HG02981 (cell line): Measurements from ENCODE around the gene PDE6H.

Experiments used
- ATAC-seq: cut with Tn5 transposase; IDR thresholded peaks from one replicate; pipeline ENCODE4 v1.9.1; 2021; ENCODE audit warnings: mild to moderate bottlenecking, moderate library complexity; ENCODE audit not compliant: unreplicated experiment

Gene PDE6H

GRCh38 chr12:14968478-14968877 lies 4.4 kb upstream of the PDE6H start:
- no peak for ATAC-seq

GRCh38 chr12:14970473-14970872 lies 2.4 kb upstream of the PDE6H start:
- no peak for ATAC-seq

- no peak for ATAC-seq
Measured at GRCh38 chr12:14974633-14975032, 1.8 kb downstream of the PDE6H start.

GRCh38 chr12:14975457-14975856 lies 2.6 kb downstream of the PDE6H start:
- no peak for ATAC-seq

- ATAC-seq: no peak
Measured at GRCh38 chr12:14976658-14977057, 3.8 kb downstream of the PDE6H start.

- no peak for ATAC-seq
Measured at GRCh38 chr12:14979468-14979867, 6.6 kb downstream of the PDE6H start.

GRCh38 chr12:14981049-14981448 lies 8.2 kb downstream of the PDE6H start:
- ATAC-seq: no peak

DNA sequence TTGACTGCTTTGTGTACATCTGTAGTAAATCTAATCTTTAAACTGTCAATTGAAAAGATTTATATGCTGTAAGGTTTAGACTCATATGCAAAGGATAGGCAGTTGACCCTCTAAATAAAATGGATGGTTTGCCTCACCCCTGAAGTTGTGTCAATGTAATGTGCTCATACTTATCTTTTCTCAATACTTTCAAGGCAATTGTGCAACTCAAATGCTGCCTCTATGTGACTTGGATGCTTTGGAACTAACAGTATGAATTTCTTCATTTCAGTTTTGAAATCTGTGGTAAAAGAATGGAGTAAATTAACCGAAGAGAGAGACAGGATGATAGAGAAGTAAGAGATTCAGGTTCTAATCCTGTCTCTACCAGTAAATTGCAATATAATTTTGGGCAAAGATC lies 9.7 kb downstream of the PDE6H start:
- ATAC-seq: no peak

- ATAC-seq: no peak
Measured at GRCh38 chr12:14982991-14983390, 10.1 kb downstream of the PDE6H start.

GRCh38 chr12:14984036-14984435 lies 11.2 kb downstream of the PDE6H start:
- no peak for ATAC-seq

GRCh38 chr12:14984766-14985285 lies 12.0 kb downstream of the PDE6H start:
- no peak for ATAC-seq

DNA sequence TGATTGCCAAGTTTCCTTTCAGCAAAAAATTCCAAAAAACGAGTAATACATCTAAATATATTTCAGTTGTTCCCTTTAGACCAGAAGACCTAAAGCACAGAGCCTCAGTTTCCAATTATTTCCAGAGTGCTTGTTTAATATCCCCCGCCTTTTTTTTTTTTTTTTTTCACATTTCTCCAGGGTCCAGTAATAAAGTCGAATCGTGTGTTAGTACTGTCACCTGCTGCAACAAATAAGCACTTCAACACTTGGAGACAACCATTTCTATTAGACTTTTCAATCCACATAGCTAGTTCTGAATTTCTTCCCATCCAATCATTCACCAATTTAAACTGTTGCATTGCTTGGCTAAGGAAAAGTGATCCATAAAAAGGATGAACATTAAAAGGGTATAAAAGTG lies 13.6 kb downstream of the PDE6H start:
- no peak for ATAC-seq

GRCh38 chr12:14988035-14988434 lies 15.2 kb downstream of the PDE6H start:
- no peak for ATAC-seq

- ATAC-seq: peak; percentile 57
Measured at GRCh38 chr12:14989790-14990189, 16.9 kb downstream of the PDE6H start.

DNA sequence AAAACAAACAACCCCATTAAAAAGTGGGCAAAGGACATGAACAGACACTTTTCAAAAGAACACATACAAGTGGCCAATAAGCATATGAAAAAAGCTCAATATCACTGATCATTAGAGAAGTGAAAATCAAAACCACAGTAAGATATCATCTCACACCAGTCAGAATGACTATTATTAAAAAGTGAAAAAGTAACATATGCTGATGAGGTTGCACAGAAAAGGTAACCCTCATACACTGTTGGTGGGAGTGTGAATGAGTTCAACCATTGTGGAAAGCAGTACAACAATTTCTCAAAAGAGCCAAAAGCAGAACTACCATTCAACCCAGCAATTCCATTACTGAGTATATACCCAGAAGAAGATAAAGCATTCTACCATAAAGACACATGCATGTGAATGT lies 18.2 kb downstream of the PDE6H start:
- no peak for ATAC-seq

DNA sequence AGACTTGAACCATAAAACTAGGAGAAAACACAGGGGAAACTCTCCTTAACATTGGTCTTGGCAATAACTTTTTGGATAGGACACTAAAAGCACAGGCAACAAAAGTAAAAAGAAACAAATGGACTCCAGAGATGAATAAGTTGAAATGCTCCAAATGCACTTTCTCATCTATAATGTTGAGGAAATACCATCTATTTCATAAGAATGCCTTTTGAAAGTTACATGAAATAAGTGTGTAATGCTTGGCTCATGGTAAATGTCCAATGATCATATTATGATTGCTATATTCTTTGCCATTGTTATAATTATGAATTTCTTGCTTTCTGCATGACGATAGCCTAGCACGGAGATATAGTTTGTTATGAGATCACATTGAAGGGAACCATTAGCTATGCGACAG lies 19.8 kb downstream of the PDE6H start:
- ATAC-seq: no peak

DNA sequence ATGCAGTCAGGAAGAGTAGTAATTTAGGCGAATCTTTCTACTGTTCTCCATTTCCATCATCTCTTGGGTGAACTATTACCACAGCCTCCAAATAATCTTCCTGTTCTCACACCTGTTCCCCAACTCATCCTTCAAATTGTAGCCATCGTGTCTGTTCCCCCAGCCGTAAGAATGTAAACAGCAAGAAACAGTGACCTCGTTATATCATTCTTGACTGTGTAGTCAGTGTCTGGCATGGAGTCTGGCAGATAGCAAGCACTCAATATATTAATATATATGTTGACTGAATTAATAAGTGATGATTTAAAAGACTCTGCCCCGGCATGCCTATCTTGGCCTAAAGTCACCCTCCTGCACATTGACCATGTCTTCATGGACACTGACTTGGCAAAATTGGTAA lies 20.3 kb downstream of the PDE6H start:
- ATAC-seq: no peak

DNA sequence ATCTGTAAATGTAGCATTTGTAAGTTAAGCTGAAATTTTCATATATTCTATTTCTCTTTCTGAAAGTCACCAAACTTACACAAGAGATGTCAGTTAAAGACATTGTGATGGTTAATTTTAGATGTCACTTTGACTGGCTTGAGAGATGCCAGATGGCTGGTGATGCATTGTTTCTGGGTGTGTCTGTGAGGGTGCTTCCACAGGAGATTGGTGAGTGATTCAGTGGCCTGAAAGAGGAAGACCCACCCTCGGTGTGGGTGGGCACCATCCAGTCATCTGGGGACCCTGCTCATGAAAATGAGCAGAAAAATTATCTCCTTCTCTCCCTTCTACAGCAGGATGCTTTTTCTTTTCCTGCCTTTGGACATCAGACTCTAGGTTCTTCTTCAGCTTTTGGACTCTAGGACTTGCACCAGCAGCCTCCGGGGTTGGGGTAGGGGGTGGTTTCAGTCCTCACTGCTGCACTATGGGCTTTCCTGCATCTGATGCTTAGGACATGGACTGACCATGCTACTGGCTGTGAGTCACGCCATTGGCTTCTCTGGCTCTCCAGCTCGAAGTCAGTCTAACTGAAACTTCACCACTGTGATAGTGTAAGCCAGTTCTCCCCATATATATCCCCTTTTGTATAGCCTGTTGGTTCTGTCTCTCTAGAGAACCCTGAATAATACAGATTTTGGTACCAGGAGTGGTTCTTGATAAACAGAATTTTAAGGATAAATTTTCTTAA lies 20.9 kb downstream of the PDE6H start:
- ATAC-seq: no peak

DNA sequence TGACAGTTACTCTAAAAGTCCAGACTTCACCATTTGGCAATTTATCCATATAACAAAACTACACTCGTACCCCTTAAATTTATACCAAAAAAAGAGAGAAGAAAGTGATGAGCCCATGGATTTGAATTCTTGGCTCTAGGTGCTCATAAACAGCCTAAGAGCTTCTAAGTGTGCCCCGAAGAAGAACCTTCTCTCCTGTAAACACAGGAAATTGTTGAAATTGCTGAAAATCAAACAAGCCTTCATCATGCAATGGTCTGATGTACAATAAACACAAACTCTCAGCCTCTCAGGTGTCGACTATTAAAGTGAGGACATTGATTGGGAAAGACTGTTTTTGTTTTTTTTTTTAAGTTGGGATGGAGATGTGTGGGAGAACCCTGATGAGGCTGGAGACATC lies 21.8 kb downstream of the PDE6H start:
- ATAC-seq: no peak

DNA sequence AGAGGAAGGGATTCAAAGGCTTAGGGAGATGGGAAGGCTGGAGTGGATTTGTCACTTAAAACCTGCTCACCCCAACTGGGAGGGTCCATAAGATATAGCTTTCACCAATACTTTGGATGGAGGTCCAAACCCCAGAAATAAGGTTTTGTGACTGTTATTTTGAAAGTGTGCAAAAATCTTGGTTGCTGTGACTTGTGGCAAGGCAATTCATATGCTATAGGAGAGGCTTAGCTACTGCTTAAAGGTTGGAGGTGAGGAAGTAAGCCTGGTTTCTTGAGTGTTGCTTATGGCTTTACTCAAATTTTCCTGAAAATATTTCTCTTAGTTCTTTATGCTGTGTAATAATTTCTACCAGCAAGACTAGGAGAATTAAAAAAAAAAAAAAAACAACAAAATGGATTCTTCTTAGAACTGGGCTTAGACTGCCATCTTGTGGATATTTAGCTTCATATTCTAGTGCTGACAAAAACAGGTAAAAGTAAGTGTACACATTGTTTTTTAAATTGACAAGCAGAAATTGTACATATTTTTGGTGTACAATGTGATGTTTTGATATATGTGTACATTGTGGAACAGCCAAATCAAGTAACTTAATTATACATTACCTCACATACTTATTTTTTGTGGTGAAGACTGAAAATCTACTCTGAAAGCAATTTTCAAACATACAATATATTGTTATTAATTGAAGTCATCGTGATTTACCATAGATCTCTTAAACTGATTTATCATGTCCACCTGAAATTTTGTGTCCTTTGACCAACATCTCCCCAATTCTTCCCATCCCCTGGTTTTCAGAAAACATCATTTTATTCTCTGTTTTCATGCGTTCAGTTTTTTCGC lies 23.0 kb downstream of the PDE6H start:
- no peak for ATAC-seq

DNA sequence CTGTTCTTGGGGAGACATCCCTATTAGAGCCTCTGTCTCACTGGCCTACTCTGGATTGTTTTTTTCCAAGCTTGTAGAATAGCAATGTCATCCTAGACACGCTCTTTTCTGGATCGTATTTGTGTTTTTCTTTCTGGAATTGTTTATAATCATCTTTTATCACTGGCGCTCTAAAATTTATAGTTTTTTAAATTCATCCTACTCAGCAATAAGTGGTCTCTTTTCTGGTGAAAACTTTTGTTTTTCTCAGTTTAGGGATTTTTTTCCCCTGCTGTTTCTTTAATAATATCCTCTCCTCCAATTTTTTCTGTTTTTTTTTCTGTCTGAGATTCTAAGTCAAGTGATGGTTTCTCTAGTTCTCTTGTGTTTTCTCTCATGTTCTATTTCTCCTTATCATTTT lies 25.2 kb downstream of the PDE6H start:
- ATAC-seq: no peak

DNA sequence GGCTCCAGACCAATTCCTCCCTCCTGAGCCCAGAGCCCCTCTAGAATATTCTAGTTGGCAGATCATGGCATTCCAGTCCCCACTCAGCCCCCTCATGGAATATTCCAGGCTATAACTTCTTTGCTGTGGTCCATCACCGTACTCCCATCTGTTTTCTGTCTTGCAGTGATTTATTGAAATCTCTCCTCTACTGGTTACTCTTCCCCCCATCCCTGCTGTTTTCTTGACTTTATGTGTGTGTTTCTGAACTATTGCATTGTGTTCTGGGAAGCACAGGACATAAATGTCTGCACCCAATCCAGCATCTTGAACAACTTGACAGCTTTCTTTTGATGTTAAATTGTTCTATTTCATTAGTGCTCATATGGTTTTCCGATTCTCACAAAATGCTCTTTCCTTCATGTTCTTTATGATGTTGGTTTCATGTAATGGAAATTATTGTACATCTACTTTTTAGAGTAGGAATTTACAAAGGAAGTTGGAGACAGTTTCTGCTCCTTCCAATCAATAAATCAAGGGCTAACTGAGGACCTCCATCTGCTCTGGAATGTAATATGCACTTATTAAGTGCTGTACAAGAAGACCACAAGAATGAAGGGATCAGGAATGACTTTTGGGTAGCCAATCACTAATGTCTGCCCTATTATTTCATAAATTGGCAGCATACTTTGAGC lies 26.3 kb downstream of the PDE6H start:
- no peak for ATAC-seq
